Measurements from ENCODE around the gene ETFRF1.

ETFRF1 gene

DNA sequence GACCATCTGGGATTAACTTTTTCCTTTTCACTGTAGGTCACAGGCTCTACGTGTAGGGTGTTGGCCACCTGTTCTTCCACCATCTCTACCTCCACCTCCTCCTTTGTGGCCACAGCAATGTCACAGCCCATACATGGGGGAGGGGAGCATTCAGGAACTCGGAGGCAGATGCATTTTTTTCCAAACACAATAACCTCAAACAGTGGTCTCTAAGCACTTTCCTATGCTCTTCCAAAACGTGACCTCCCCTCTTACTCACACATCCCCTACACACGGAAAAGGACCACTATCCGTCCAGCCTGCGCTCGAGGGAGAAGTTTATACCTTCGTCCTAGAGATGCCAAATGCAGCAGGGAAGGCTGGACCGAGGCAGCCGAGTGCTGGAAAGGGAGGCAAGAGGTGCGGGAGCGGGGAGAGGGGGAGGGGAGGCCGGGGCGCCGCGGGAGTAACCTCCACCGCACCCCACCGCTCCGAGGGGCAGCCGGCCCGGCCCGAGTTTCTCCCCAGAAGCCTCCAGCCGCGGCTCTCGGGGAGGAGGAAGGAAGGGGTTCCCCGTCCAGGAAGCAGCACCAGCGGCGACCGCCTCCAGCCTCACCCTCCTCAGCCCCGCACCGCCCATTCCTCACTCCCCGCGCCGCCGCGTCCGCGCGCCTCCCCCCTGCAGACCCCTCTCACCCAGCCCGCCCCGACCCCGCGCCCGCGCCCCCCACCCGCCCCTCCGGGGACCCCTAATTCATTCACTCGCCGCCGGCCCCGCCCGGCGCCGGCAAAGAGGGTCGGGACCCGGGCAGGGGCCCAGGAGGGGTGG lies 55.1 kb downstream of the ETFRF1 start (continued):
- no peak for TF ChIP-seq ZNF558 (tag by site-specific recombination; IDR thresholded peaks at IDR 0.05)
- TF ChIP-seq ZBTB21 (tag by site-specific recombination; IDR thresholded peaks at IDR 0.05), result no peak
- TF ChIP-seq, protein P1, sequence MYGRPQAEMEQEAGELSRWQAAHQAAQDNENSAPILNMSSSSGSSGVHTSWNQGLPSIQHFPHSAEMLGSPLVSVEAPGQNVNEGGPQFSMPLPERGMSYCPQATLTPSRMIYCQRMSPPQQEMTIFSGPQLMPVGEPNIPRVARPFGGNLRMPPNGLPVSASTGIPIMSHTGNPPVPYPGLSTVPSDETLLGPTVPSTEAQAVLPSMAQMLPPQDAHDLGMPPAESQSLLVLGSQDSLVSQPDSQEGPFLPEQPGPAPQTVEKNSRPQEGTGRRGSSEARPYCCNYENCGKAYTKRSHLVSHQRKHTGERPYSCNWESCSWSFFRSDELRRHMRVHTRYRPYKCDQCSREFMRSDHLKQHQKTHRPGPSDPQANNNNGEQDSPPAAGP (tag by site-specific recombination; IDR thresholded peaks at IDR 0.05), result no peak
- TF ChIP-seq ZNF292 (tag by site-specific recombination; IDR thresholded peaks at IDR 0.05; ENCODE audit: borderline replicate concordance, low read depth), result no peak
- no peak for TF ChIP-seq ZNF155 (tag by site-specific recombination; IDR thresholded peaks at IDR 0.05)
- TF ChIP-seq, protein P2, sequence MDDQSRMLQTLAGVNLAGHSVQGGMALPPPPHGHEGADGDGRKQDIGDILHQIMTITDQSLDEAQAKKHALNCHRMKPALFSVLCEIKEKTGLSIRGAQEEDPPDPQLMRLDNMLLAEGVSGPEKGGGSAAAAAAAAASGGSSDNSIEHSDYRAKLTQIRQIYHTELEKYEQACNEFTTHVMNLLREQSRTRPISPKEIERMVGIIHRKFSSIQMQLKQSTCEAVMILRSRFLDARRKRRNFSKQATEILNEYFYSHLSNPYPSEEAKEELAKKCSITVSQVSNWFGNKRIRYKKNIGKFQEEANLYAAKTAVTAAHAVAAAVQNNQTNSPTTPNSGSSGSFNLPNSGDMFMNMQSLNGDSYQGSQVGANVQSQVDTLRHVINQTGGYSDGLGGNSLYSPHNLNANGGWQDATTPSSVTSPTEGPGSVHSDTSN (CRISPR knock-in tag; IDR thresholded peaks at IDR 0.05), result no peak
- 0 out of 2 replicates have a peak, but pooled peaks have one; percentile 43 for TF ChIP-seq ZBTB17 (tag by site-specific recombination; IDR thresholded peaks at IDR 0.05)
- peak; percentile 70; the same call in 1 of the 2 replicates for TF ChIP-seq ZBTB20 (tag by site-specific recombination; IDR thresholded peaks at IDR 0.05)
- no peak for TF ChIP-seq IKZF3 (tag by site-specific recombination; IDR thresholded peaks at IDR 0.05)
- no peak for TF ChIP-seq ZNF768 (tag by site-specific recombination; IDR thresholded peaks at IDR 0.05)
- TF ChIP-seq ZNF114 (tag by site-specific recombination; IDR thresholded peaks at IDR 0.05), result no peak
- TF ChIP-seq, protein P3, sequence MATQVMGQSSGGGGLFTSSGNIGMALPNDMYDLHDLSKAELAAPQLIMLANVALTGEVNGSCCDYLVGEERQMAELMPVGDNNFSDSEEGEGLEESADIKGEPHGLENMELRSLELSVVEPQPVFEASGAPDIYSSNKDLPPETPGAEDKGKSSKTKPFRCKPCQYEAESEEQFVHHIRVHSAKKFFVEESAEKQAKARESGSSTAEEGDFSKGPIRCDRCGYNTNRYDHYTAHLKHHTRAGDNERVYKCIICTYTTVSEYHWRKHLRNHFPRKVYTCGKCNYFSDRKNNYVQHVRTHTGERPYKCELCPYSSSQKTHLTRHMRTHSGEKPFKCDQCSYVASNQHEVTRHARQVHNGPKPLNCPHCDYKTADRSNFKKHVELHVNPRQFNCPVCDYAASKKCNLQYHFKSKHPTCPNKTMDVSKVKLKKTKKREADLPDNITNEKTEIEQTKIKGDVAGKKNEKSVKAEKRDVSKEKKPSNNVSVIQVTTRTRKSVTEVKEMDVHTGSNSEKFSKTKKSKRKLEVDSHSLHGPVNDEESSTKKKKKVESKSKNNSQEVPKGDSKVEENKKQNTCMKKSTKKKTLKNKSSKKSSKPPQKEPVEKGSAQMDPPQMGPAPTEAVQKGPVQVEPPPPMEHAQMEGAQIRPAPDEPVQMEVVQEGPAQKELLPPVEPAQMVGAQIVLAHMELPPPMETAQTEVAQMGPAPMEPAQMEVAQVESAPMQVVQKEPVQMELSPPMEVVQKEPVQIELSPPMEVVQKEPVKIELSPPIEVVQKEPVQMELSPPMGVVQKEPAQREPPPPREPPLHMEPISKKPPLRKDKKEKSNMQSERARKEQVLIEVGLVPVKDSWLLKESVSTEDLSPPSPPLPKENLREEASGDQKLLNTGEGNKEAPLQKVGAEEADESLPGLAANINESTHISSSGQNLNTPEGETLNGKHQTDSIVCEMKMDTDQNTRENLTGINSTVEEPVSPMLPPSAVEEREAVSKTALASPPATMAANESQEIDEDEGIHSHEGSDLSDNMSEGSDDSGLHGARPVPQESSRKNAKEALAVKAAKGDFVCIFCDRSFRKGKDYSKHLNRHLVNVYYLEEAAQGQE (tag by site-specific recombination; IDR thresholded peaks at IDR 0.05), result peak; percentile 45
- TF ChIP-seq ZNF223 (tag by site-specific recombination; IDR thresholded peaks at IDR 0.05), result no peak
- TF ChIP-seq, protein P4, sequence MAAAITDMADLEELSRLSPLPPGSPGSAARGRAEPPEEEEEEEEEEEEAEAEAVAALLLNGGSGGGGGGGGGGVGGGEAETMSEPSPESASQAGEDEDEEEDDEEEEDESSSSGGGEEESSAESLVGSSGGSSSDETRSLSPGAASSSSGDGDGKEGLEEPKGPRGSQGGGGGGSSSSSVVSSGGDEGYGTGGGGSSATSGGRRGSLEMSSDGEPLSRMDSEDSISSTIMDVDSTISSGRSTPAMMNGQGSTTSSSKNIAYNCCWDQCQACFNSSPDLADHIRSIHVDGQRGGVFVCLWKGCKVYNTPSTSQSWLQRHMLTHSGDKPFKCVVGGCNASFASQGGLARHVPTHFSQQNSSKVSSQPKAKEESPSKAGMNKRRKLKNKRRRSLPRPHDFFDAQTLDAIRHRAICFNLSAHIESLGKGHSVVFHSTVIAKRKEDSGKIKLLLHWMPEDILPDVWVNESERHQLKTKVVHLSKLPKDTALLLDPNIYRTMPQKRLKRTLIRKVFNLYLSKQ (tag by site-specific recombination; IDR thresholded peaks at IDR 0.05; ENCODE audit: borderline replicate concordance), result no peak
- TF ChIP-seq SCRT1 (tag by site-specific recombination; IDR thresholded peaks at IDR 0.05; ENCODE audit: borderline replicate concordance), result peak; percentile 53; the same call in 1 of the 2 replicates
- TF ChIP-seq, protein P5, sequence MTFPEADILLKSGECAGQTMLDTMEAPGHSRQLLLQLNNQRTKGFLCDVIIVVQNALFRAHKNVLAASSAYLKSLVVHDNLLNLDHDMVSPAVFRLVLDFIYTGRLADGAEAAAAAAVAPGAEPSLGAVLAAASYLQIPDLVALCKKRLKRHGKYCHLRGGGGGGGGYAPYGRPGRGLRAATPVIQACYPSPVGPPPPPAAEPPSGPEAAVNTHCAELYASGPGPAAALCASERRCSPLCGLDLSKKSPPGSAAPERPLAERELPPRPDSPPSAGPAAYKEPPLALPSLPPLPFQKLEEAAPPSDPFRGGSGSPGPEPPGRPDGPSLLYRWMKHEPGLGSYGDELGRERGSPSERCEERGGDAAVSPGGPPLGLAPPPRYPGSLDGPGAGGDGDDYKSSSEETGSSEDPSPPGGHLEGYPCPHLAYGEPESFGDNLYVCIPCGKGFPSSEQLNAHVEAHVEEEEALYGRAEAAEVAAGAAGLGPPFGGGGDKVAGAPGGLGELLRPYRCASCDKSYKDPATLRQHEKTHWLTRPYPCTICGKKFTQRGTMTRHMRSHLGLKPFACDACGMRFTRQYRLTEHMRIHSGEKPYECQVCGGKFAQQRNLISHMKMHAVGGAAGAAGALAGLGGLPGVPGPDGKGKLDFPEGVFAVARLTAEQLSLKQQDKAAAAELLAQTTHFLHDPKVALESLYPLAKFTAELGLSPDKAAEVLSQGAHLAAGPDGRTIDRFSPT (tag by site-specific recombination; IDR thresholded peaks at IDR 0.05), result no peak
- TF ChIP-seq, protein P6, sequence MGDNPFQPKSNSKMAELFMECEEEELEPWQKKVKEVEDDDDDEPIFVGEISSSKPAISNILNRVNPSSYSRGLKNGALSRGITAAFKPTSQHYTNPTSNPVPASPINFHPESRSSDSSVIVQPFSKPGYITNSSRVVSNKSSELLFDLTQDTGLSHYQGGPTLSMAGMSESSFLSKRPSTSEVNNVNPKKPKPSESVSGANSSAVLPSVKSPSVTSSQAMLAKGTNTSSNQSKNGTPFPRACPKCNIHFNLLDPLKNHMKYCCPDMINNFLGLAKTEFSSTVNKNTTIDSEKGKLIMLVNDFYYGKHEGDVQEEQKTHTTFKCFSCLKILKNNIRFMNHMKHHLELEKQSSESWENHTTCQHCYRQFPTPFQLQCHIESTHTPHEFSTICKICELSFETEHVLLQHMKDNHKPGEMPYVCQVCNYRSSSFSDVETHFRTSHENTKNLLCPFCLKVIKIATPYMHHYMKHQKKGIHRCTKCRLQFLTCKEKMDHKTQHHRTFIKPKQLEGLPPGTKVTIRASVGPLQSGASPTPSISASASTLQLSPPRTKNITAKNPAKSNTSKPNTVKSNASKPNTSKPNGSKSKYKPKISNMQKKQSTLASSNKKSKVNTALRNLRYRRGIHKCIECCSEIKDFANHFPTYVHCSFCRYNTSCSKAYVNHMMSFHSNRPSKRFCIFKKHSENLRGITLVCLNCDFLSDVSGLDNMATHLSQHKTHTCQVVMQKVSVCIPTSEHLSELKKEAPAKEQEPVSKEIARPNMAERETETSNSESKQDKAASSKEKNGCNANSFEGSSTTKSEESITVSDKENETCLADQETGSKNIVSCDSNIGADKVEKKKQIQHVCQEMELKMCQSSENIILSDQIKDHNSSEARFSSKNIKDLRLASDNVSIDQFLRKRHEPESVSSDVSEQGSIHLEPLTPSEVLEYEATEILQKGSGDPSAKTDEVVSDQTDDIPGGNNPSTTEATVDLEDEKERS (tag by site-specific recombination; IDR thresholded peaks at IDR 0.05), result no peak
- TF ChIP-seq ZNF473 (tag by site-specific recombination; IDR thresholded peaks at IDR 0.05), result no peak
- TF ChIP-seq, protein P7, sequence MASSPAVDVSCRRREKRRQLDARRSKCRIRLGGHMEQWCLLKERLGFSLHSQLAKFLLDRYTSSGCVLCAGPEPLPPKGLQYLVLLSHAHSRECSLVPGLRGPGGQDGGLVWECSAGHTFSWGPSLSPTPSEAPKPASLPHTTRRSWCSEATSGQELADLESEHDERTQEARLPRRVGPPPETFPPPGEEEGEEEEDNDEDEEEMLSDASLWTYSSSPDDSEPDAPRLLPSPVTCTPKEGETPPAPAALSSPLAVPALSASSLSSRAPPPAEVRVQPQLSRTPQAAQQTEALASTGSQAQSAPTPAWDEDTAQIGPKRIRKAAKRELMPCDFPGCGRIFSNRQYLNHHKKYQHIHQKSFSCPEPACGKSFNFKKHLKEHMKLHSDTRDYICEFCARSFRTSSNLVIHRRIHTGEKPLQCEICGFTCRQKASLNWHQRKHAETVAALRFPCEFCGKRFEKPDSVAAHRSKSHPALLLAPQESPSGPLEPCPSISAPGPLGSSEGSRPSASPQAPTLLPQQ (tag by site-specific recombination; IDR thresholded peaks at IDR 0.05), result no peak
- TF ChIP-seq ZNF221 (tag by site-specific recombination; IDR thresholded peaks at IDR 0.05; ENCODE audit: borderline replicate concordance), result no peak
- TF ChIP-seq ZNF629 (tag by site-specific recombination; IDR thresholded peaks at IDR 0.05), result no peak
- no peak for TF ChIP-seq ZNF426 (tag by site-specific recombination; IDR thresholded peaks at IDR 0.05)
- no peak for TF ChIP-seq GLI2 (tag by site-specific recombination; IDR thresholded peaks at IDR 0.05; ENCODE audit: borderline replicate concordance, low read depth)
- TF ChIP-seq ZNF211 (tag by site-specific recombination; IDR thresholded peaks at IDR 0.05; ENCODE audit: low read depth), result no peak
- no peak for TF ChIP-seq ZSCAN16 (tag by site-specific recombination; IDR thresholded peaks at IDR 0.05)
